Measurements from ENCODE around the gene SKOR2. TPM values are rescaled to one million over a fixed set of nuclear protein-coding genes. Genes with fewer than 3 reads are reported as not detected.

The SKOR2 gene
- total RNA-seq, 1 experiment from 2014 or later, result not detected

GRCh38 chr18:47274961-47275360 is 23.5 kb upstream of the SKOR2 start:
- CTCF ChIA-PET, result no interaction called here
- BruUV-seq (replicated peaks), result no TSS peak
- no peaks in the 10 kb centered on the region for H3K9me3 ChIP-seq (ENCODE audit: control insufficient read depth, insufficient read depth, low read depth, low read length)
- ATAC-seq (no peak), DNase-seq (ENCODE audit: low read depth, low spot score) (no peak)
- H3K36me3 ChIP-seq (ENCODE audit: control insufficient read depth, insufficient read depth, low read length), result no peaks in the 10 kb centered on the region
- intact Hi-C loops (cut with micrococcal nuclease; ENCODE audit: unreplicated experiment), result no loop called here
- H3K4me3 ChIP-seq (ENCODE audit: low read depth in 2 of 2, low read length in 2 of 2), result no peak overlapping the region
- H3K27ac ChIP-seq (ENCODE audit: low read length), result no peak overlapping the region
- in situ Hi-C loops (cut with HindIII; ENCODE audit: low pct_unique_long_range_greater_than_20kb, low sequenced_read_pairs), result no loop called here
- no peaks in the 10 kb centered on the region for H3K27me3 ChIP-seq (ENCODE audit: control insufficient read depth, insufficient read depth, low read length)
- TF ChIP-seq POLR2AphosphoS5 (IDR thresholded peaks at IDR 0.05; ENCODE audit: low read depth, low read length) (no peak), TCF7L2 (IDR thresholded peaks at IDR 0.05; ENCODE audit: low read depth, low read length) (no peak), CTCF (IDR thresholded peaks at IDR 0.05) (no peak), REST (IDR thresholded peaks at IDR 0.05; ENCODE audit: insufficient read depth in 1 of 2, low read depth in 2 of 2, low read length in 1 of 2) (no peak), SIN3A (IDR thresholded peaks at IDR 0.05; ENCODE audit: borderline replicate concordance, insufficient read depth, low read depth, low read length) (no peak)
- POLR2A ChIA-PET, result no interaction called here
- H3K4me1 ChIP-seq (ENCODE audit: control insufficient read depth, insufficient read depth, low read length), result no peaks in the 10 kb centered on the region

DNA sequence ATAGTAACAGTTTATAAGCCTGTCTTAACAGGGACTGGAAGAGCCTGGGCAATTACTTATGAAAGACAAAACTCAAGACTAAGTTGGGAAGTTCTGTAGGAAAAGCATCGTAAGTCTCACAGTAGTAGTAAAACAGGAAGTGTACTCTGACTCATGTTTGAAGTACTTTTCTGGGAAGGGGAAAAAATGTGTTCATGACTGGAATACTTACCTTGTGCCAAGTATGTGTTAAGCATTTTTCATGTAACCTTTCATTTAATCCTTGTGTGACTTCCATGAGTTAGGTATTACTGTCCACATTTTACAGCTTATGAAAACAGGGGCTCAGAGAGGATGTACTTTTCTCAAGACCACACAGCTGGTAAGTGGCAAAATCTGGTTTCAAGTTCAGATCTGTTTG is 13.7 kb upstream of the SKOR2 start:
- intact Hi-C loops (cut with micrococcal nuclease; ENCODE audit: unreplicated experiment) (no loop called here), in situ Hi-C loops (cut with HindIII; ENCODE audit: low pct_unique_long_range_greater_than_20kb, low sequenced_read_pairs) (no loop called here)
- CTCF ChIA-PET, result no interaction called here

More for the DNA sequence above, 13.7 kb upstream of the SKOR2 start:
- BruUV-seq (replicated peaks), result no TSS peak
- ATAC-seq, result no peak
- Histone ChIP-seq H3K4me3 (ENCODE audit: low read depth in 2 of 2, low read length in 2 of 2) (no peak overlapping the region), H3K4me1 (ENCODE audit: control insufficient read depth, insufficient read depth, low read length) (no peaks in the 10 kb centered on the region), H3K27me3 (ENCODE audit: control insufficient read depth, insufficient read depth, low read length) (no peaks in the 10 kb centered on the region), H3K27ac (ENCODE audit: low read length) (no peak overlapping the region), H3K9me3 (ENCODE audit: control insufficient read depth, insufficient read depth, low read depth, low read length) (no peaks in the 10 kb centered on the region), H3K36me3 (ENCODE audit: control insufficient read depth, insufficient read depth, low read length) (no peaks in the 10 kb centered on the region)
- POLR2A ChIA-PET, result no interaction called here
- TF ChIP-seq CTCF (IDR thresholded peaks at IDR 0.05) (no peak), SIN3A (IDR thresholded peaks at IDR 0.05; ENCODE audit: borderline replicate concordance, insufficient read depth, low read depth, low read length) (no peak), TCF7L2 (IDR thresholded peaks at IDR 0.05; ENCODE audit: low read depth, low read length) (no peak)
- no peak for DNase-seq (ENCODE audit: low read depth, low spot score)
